Glomerular visceral epithelial cell (primary cell): ENCODE measurements around the gene CRYL1.

ENCODE experiments used
- DNase-seq: peaks from one replicate; pipeline ENCODE4 v3.0.0-alpha.2; 2016; ENCODE audit errors: extremely low spot score

CRYL1 gene

GRCh38 chr13:20494656-20495055 is 31.0 kb downstream of the CRYL1 start:
- DNase-seq = no peak

GRCh38 chr13:20492641-20493040 is 33.0 kb downstream of the CRYL1 start:
- DNase-seq = peak; percentile 40

- DNase-seq = no peak
Observed at GRCh38 chr13:20491926-20492435, 33.7 kb downstream of the CRYL1 start.

- DNase-seq = no peak
Observed at GRCh38 chr13:20489185-20489820, 36.4 kb downstream of the CRYL1 start.

- no peak for DNase-seq
Observed at GRCh38 chr13:20487927-20488326, 37.7 kb downstream of the CRYL1 start.

- DNase-seq = no peak
Observed at GRCh38 chr13:20482787-20483186, 42.9 kb downstream of the CRYL1 start.

GRCh38 chr13:20482275-20482761 is 43.3 kb downstream of the CRYL1 start:
- DNase-seq = no peak

- DNase-seq = no peak
Observed at GRCh38 chr13:20477394-20477793, 48.3 kb downstream of the CRYL1 start.

- DNase-seq = no peak
Observed at GRCh38 chr13:20475927-20476691, 49.5 kb downstream of the CRYL1 start.

- DNase-seq = no peak
Observed at GRCh38 chr13:20474515-20474914, 51.1 kb downstream of the CRYL1 start.

GRCh38 chr13:20473888-20474287 is 51.8 kb downstream of the CRYL1 start:
- DNase-seq = no peak

GRCh38 chr13:20473139-20473538 is 52.5 kb downstream of the CRYL1 start:
- DNase-seq = no peak

- no peak for DNase-seq
Observed at GRCh38 chr13:20472531-20472930, 53.1 kb downstream of the CRYL1 start.

- no peak for DNase-seq
Observed at GRCh38 chr13:20470136-20470535, 55.5 kb downstream of the CRYL1 start.

GRCh38 chr13:20466371-20466770 is 59.3 kb downstream of the CRYL1 start:
- DNase-seq = no peak

GRCh38 chr13:20465218-20465879 is 60.3 kb downstream of the CRYL1 start:
- DNase-seq = no peak

GRCh38 chr13:20462921-20463320 is 62.7 kb downstream of the CRYL1 start:
- DNase-seq = no peak

- no peak for DNase-seq
Observed at GRCh38 chr13:20462533-20462915, 63.1 kb downstream of the CRYL1 start.

GRCh38 chr13:20461860-20462532 is 63.7 kb downstream of the CRYL1 start:
- DNase-seq = no peak

GRCh38 chr13:20461481-20461859 is 64.2 kb downstream of the CRYL1 start:
- DNase-seq = peak; percentile 43

- no peak for DNase-seq
Observed at GRCh38 chr13:20460761-20461160, 64.9 kb downstream of the CRYL1 start.

- DNase-seq = no peak
Observed at GRCh38 chr13:20457670-20458069, 68.0 kb downstream of the CRYL1 start.
